AG04449 (cell line): ENCODE results near the gene UPF1.

Experiments used
- CTCF ChIA-PET: fragments of 350-600 bp; formaldehyde crosslinking; extraction: SDS; loops from one replicate; lab custom pipeline; 2021; ENCODE audit warnings: antibody characterized with exemption; lab: Yijun Ruan, JAX
- POLR2A ChIA-PET: fragments of 400-600, 350-600 bp; formaldehyde crosslinking; extraction: SDS; loops from one replicate; lab custom pipeline; 2020; ENCODE audit warnings: antibody characterized with exemption, inconsistent platforms; lab: Yijun Ruan, JAX
- DNase-seq: peaks from one replicate; pipeline ENCODE4 v3.0.0-alpha.2; 2010; ENCODE audit warnings: low read depth, low spot score
- H3K4me3 ChIP-seq: 2 replicates; pipeline ENCODE4 v1.5.1; 2011; ENCODE audit warnings: low read depth, mild to moderate bottlenecking, control low read depth, low read length
- TF ChIP-seq, protein P1 (sequence below): IDR thresholded peaks from one replicate; pipeline ENCODE4 v1.5.1; 2011; ENCODE audit warnings: mild to moderate bottlenecking, moderate library complexity, low read length, control low read depth, inconsistent platforms; ENCODE audit not compliant: insufficient read depth; ENCODE audit errors: missing control alignments

UPF1 gene

DNA sequence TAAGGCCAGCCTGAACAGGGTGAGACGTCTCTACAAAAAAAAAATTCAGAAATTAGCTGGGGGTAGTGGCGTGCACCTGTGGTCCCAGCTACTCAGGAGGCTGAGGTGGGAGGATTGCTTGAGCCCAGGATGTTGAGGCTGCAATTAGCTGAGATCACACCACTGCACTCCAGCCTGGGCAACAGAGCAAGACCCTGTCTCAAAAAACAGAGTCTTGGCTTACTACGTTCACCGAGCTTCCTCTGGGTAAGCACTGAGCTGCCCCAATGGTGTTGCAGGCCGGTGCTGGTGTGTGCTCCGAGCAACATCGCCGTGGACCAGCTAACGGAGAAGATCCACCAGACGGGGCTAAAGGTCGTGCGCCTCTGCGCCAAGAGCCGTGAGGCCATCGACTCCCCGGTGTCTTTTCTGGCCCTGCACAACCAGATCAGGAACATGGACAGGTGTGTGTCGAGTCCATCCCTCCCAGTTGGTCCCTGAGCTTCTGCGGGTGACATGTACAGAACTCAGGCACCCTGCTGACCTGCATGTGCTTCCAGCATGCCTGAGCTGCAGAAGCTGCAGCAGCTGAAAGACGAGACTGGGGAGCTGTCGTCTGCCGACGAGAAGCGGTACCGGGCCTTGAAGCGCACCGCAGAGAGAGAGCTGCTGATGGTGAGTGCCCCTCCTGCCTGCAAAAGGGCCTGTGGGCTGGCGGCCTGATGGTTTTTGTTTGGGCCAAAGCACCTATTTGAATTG lies 24.1 kb downstream of the UPF1 start:
- H3K4me3 ChIP-seq, result no peak overlapping the region
- CTCF ChIA-PET, result interaction anchor here (1.1 to 13.9 kb wide), 5 partner anchors 10 to 267 kb away, joined by 3 to 249 read pairs (median 21); partner anchors contain the start of gene REX1BD
- TF ChIP-seq, protein P1, sequence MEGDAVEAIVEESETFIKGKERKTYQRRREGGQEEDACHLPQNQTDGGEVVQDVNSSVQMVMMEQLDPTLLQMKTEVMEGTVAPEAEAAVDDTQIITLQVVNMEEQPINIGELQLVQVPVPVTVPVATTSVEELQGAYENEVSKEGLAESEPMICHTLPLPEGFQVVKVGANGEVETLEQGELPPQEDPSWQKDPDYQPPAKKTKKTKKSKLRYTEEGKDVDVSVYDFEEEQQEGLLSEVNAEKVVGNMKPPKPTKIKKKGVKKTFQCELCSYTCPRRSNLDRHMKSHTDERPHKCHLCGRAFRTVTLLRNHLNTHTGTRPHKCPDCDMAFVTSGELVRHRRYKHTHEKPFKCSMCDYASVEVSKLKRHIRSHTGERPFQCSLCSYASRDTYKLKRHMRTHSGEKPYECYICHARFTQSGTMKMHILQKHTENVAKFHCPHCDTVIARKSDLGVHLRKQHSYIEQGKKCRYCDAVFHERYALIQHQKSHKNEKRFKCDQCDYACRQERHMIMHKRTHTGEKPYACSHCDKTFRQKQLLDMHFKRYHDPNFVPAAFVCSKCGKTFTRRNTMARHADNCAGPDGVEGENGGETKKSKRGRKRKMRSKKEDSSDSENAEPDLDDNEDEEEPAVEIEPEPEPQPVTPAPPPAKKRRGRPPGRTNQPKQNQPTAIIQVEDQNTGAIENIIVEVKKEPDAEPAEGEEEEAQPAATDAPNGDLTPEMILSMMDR, result no peak
- POLR2A ChIA-PET, result no interaction called here
- no peak for DNase-seq

DNA sequence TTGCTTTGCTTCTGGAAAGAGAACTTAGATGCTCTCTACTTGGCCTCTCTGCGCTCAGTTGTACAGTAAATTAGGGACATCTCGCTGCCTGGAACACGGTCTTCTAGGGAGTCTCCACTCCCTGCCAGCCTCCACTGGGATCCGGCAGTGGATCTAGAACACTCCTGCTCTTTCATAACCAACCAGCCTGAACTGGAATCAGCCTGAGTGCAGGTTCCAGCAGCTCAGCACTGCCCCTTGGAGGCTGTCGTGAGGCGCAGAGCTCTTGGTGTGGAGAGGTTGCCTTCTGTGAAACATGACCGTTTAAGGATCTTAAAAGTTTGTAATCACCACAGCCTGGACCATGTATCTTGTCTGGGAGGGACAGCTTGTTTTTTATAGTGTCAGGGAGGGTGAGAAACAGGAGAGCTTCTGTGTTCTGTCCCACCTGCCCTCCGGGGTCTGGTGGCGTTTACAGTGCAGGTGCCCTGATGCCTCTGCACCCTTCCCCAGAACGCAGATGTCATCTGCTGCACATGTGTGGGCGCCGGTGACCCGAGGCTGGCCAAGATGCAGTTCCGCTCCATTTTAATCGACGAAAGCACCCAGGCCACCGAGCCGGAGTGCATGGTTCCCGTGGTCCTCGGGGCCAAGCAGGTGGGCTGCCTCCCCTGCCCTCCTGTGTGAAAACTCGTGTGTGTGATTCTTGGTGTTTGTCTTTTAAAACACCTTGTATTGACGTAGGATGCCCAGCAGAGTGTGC lies 24.8 kb downstream of the UPF1 start:
- POLR2A ChIA-PET, result no interaction called here
- TF ChIP-seq, protein P1, result peak; percentile 51
- CTCF ChIA-PET, result interaction anchor here (1.4 to 13.9 kb wide), 5 partner anchors 9 to 268 kb away, joined by 3 to 249 read pairs (median 21); partner anchors contain the start of gene REX1BD
- H3K4me3 ChIP-seq, result no peak overlapping the region
- no peak for DNase-seq

DNA sequence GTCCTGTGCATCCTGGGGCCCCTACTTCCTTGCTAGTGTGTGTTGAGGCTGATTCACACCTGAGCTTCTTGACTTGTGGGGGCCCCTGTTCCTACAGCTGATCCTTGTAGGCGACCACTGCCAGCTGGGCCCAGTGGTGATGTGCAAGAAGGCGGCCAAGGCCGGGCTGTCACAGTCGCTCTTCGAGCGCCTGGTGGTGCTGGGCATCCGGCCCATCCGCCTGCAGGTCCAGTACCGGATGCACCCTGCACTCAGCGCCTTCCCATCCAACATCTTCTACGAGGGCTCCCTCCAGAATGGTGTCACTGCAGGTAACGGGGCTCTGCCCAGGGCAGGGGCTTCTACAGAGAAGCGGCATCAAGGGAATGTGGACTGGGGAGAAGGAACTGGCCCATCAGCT lies 25.5 kb downstream of the UPF1 start:
- TF ChIP-seq, protein P1, result no peak
- no peak overlapping the region for H3K4me3 ChIP-seq
- DNase-seq, result no peak
- ChIA-PET POLR2A (no interaction called here), CTCF (interaction anchor here (1.4 to 13.9 kb wide), 4 partner anchors 8 to 269 kb away, joined by 3 to 249 read pairs (median 40); partner anchors contain the start of gene REX1BD)

DNA sequence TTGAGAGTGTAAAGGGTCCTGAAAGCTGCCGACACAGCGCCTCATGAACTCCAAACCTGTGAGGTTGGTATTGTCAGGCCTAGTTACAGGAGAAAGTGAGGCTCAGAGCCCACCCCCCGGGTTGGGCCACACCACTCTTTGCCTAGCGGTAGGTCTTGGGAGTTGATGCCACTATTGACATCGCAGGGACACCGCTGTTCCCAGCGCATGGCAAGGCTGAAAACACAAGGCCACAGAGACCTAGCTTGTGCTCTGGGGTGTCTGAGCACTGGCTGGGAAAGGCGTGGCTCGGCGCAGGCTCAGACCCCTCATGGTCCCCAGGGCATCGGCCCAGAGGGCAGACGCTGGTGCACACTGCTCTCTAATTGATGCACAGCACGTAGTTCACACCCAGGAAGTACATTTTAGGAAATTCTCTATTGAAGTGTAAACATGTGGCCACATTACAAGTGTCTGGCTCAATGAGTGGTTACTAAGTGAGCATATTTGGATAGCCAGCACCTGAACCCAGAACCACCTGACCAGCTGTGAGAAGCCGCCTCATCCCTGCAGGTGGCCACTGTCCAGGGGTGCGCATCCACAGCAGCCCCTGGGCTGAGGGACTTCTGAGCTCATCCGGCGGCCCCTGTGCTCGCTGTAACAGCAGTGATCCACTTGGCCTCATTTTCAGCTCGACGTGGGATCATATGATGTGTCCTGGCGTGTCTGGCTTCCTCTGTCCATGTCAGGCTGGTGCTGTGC lies 27.3 kb downstream of the UPF1 start:
- POLR2A ChIA-PET, result no interaction called here
- H3K4me3 ChIP-seq, result no peak overlapping the region
- TF ChIP-seq, protein P1, result no peak
- DNase-seq, result no peak
- CTCF ChIA-PET, result interaction anchor here (0.7 to 13.9 kb wide), 6 partner anchors 7 to 408 kb away, joined by 3 to 249 read pairs (median 4); no protein-coding TSS in a partner anchor

DNA sequence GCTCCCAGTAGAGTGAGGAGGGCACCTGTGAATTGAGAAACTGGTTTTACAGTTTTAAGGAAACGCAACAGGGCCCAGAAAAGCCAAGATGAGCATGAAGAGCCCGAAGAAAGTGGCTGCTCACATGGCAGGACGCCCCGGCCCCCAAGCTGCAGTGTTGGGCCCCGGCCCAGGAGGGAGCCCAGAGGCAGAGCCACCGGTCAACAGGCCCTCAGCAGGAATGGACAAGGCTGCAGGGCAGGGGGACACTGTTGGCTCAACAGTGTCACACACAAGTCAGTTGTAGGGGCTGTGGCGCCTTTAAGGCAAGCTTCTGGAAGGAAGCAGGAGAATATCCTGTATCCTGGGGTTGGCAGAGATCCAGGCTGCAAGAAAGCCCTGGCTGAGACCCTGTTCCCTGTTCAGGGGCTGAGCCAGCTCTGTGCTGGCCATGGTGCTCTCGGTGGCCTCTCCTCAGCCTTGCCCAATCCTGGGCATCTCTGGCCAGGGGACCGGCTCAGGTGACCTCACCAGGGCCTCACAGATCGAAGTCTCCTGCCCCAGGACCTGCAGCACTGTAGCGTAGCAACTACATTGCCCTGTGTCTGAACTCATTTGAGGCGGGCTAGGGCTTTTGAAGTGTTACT lies 28.0 kb downstream of the UPF1 start:
- ChIA-PET POLR2A (interaction anchor here (0.8 kb wide), 1 partner anchor 12 kb away, joined by 3 read pairs; no protein-coding TSS in a partner anchor), CTCF (interaction anchor here (1.4 to 13.9 kb wide), 3 partner anchors 14 to 272 kb away, joined by 3 to 249 read pairs (median 5); no protein-coding TSS in a partner anchor)
- DNase-seq, result no peak

More for the DNA sequence above, 28.0 kb downstream of the UPF1 start:
- TF ChIP-seq, protein P1, result no peak
- no peak overlapping the region for H3K4me3 ChIP-seq
